ENCODE measurements around the gene PHEX.

PHEX gene

DNA sequence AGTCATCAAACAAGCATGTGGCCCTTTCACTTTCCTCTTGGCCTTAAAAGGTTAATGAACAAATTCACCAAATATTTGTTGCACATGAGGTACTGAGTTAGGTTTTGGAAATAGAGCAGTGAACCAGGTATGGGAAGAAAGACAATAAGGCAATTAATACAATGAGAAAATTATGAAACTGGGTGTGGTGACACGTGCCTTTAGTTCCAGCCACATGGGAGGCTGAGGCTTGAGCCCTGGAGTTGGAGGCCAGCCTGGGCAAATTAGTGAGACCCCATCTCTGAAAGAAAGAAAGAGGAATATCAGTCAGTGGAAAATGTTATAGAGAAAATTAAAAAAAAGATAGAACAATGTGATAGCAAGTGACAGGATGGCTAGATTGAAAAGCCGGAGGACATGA, 8.1 kb downstream of the PHEX start:
- no peak for DNase-seq (ENCODE audit: low spot score)

DNA sequence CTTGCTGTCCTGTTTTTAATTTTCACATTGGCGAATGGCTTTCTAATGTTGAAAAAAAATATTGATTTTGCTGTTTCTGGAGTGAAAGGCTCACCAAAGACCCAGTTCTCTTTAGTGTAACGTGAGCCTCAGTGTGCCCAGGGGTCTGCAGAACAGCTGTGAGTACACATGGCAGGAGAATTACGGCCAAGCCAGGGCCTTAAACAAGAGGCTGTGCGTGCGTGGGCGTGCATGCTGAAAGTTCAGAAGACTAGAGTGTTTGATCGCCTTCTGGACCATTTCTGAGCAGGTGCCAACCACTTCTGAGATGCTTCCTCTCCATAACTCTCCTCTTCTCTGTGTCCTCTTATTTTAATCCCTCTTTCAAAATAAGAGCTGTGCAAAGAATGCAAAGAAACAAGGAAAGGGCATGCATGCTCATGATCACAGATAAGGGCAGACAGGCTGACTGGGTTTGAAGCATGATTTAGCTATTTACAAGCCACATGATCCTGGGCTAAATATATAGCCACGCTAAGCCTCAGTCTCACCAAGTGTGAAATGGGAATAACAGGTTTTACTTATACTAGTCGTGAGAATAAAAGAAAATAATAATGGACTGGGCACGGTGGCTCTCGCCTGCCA, 9.9 kb downstream of the PHEX start:
- DNase-seq (ENCODE audit: low spot score), result no peak

DNA sequence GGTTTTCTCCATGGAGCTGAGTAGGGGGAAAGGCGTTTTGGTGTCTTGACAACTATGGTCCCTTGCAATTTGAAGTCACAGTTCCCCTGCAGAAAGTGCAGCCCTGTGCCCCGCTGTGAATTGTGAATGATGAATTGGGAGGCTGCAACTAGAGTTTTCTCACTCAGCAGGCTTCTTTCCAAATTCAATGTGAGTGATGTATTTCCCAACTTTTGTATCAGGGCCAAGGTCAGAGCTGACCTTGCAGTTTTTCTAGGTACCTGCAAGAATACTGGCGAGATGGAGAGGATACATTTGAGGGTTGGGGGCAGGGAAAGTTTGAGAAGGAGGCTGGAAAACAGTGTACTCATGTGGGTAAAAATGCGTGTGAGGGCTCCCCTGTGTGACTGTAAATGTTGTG, 11.7 kb downstream of the PHEX start:
- no peak for DNase-seq (ENCODE audit: low spot score)

DNA sequence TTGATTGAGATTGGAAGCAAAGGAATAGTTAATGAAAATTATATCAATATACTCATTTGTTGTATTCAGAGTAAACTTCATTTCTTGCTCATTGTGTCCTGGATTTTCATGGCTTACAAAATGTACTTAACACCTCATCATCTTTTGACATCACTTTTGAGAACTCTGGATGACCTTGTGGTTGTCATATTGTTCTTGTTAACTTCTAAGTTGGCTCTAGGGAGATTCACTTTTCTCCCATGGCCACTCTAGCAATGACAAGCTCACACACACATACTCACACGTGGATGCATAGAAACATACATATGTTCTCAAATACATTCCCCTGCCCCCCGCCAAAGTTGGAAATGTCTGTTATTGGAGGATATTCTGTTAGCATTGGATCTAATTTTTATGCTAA, 15.3 kb downstream of the PHEX start:
- DNase-seq (ENCODE audit: low spot score), result no peak

DNA sequence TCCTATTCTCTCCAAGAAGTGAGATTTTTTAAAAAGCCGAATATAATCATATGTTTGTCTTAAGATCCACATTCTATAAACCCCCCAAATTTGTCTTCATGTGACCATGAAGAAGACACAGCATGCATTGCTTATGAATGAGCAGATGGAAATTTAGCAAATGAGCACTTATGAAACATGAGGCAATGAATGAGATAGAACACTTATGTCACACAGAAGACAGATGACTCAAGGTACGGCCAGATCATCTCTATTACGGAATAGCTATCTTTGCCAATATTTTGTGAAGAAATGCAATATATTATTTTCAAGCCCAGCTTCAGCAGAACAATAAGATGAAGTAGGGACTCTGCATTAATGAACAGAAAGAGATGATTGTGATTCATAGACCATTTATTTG, 21.4 kb downstream of the PHEX start:
- no peak for DNase-seq (ENCODE audit: low spot score)

DNA sequence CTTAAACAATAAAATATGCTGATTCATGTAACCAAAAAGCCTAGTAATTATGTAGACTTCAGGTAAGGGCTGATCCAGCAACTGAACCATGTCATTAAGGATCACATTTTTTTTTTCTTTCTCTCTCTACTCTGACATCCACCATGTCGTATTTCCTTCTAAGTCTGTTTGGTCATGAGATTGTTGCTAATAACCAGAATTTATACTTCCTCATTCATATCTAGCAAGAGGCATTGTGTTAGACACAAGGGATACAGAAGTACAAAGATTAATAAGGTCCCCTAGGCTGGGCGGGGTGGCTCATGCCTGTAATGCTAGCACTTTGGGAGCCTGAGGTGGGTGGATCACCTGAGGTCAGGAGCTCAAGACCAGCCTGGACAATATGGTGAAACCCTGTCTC, 24.1 kb downstream of the PHEX start:
- no peak for DNase-seq (ENCODE audit: low spot score)

DNA sequence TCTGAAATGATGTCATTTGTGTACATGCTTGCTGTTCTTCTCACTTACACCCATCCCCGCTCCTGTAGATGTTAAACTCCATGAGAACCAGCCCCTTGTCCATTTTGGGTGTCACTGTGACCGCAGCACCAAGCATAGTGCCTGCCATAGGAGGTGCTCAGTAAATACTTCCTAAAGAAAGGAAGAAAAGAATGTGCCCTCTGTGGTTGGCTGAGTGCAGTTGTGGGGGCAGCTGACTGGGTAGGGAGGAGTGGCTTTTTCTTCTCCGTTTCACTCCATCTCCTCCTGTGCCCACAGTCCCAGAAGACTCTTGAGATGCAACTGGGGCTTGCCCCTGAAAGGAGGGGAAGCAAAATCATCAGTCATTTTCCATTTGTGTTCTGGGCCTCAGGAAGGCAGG, 25.5 kb downstream of the PHEX start:
- DNase-seq (ENCODE audit: low spot score), result no peak

DNA sequence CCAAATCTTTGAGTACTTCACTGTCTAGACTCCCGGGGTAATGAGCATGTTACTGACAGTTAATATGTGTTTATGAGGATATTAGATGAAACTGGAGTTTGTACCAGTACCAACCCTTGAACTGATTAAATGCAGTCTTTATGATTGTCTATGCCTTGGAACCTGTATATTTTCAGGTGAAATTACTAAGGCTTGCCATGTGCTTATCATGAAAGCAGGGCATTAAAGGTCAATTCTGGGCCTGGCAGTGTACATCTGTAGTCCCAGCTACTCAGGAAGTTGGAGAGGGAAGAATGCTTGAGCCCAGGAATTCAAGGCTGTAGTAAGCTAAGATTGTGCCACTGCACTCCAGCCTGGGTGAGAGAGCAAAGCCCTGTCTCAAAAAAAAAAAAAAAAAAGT, 27.6 kb downstream of the PHEX start:
- DNase-seq (ENCODE audit: low spot score), result no peak

DNA sequence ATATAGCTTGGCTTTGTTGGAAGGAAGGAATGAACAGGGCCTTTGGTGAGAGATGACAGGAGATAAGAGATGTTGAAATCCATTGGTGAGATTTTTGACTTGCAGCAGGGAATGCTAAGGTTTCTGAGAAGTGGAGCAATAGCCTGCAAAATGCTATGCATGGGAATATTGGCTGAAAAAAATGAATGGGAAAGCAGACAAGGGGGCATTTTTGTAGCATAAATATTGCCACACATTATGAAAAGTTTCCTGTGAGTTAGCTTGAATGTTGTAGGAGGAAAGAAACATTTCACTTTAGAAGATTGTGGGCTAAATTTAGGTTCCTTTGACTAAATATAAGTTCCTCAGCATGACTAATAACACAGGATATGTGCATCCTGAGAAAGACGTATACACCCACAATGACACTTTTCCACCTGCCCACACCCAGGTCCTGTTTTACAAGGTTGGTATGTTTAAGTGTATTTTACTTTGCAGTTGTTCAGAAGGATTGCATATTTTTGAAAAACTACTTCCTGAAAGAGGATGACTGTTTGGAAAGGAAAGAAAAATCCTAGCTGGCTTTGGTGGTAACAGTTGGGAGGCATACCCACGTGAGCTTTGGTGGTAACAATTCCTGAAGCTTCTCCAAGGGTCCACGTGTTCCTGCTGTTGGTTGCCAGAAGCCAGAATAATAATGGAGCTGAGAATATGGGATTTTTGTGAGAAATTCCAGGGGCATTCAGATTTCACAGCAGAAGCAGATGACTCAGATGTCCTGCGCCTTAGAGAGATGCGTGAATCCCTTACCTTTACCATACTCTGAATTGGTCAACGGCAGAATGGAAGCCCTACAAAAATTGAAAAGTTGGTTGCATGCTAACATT, 28.5 kb downstream of the PHEX start:
- no peak for DNase-seq (ENCODE audit: low spot score)

DNA sequence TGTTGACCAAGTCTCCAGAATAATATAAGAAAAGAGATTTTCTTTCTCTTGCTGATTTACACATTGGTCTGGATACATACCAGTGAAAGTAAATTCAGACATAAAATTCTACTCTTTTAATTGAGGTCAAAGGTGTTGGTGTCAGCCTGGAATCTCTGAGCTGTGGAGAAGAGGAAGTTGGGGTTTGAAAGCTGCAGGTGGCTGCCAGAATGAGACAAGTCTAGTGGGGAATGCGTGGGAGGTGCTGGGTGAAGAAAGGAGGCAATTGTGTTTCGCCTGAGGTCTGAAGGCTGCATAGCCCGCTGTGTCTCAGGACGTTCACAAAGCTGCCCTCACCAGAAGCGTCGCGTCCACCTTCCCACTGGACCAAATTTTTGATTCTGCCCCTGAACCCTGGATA, 31.2 kb downstream of the PHEX start:
- no peak for DNase-seq (ENCODE audit: low spot score)

DNA sequence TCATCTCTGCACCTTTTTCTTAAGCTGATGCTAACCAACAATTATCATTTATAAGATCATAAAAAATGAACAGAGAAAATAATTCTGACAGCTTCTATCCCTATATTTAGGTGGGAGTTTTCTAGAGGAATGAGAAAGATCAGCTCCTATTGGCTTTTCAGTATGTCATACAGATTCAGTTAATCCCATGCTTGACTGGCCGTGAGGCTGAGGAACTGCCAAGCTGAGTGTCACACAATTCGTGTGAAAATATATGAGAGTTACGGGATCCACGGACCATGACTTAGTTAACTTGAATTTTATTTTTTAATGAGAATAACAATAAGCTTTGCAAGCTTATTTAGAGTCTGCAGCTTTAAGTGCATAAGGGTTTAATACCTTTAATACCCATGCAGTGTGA, 37.5 kb downstream of the PHEX start:
- DNase-seq (ENCODE audit: low spot score), result peak; percentile 0

DNA sequence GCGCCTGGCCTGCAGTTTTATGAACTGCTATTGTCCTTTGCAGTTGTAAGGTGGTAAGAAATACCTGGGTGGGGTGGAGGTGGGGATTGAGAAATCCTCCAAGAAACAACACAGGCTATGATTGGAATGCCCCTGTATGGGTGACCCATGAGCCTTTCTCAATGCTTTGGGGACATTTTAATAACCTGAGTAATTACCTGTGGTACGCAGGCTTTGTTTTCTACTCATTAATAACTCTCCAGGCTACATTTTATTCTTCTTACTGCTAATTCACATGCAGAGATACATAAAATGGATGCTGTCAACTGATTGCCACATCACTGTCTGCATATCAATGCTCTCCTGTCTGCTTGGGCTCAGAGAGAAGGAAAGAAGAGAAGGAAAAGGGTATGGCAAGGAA, 41.8 kb downstream of the PHEX start:
- DNase-seq (ENCODE audit: low spot score), result no peak

DNA sequence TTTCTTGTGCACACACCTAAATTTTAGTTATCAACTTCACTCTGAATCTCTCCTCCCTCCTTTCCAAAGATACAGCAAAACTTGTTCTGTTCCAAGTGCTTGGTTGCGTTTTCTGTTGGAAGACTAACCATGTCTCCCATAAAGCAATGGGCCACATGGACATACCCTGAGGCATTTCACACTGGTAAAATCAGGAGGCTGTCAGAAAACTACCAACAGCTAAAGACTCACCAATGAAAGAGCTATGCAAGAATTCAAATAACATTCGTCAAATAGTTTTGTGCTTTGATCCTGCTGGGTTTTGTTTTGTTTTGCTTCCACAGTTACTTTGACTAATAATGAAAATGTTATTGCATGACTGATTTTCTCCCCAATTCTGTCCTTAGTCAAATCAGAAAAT, 46.0 kb downstream of the PHEX start:
- no peak for DNase-seq (ENCODE audit: low spot score)

DNA sequence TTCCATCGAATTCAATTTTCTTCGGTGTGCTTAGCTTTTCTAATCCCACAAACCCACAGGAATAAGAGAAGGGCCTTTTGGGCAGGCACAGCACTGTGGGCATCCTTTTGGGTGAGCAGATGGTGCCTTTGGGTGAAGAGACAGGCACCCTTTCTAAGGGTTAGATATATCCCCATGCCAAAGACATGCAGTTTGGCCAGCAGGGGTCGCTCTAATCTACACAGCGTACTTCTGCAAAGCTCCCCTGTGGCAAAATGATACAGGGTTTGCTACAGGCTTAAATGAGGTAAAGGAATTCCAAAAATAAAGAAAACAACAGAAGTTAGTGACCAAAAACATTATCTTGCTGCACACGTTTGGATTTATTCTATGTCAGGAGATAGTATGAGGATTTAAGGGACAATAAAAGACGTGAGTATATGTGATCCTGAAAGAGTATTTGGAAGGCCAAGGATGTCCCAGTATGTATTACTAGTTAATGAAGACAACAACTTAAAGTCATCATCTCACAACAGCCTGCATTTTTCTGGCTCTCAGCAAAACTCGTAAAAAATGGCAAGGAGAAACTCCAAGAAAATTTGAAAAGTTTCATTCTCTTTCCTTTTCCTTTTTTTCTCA, 49.5 kb downstream of the PHEX start:
- peak; percentile 13 for DNase-seq (ENCODE audit: low spot score)

DNA sequence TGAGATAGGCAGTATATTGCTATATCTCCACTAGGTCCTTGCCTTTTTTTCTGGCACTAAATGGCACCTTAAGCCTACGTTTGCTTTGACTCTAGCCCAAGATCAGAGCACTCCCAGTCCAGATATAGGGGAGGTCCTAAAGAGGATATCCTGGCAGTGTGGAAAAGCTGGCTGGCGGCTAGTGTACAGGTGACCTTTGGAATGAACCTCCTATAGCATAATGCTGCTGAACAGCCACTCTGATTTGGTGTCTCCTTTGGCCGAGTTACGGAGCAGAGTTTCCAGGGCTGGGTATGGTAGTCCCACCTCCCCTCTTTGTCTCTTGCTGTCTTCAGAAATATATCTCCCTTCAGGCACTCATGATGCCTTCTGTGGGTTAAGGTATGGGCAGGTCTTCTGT, 53.9 kb downstream of the PHEX start:
- no peak for DNase-seq (ENCODE audit: low spot score)

DNA sequence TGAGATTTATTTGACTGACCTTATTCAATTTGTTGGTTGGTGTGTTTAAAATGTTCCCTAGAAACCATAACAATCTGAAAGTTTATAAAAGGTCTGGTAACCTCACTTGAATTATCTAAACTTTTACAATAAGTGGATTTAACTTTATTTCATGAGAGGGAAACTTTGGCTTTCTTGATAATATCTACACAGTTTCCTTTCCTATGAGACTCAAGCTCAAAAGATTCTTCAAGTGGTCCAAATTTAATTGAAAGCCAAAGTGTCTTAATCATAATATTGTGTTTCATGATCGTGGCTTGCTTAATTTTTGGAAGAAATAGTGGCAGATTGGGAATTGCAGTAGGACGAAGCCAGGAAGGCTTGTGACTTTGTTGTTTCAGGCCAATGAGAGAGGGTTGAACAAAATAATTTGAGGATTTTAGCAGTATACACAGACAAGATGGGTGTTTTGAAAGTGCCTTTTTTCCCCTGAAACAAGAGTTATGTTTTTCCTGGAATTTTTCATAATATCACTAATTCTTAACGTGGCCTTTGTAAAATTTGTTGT, 55.0 kb downstream of the PHEX start:
- no peak for DNase-seq (ENCODE audit: low spot score)

DNA sequence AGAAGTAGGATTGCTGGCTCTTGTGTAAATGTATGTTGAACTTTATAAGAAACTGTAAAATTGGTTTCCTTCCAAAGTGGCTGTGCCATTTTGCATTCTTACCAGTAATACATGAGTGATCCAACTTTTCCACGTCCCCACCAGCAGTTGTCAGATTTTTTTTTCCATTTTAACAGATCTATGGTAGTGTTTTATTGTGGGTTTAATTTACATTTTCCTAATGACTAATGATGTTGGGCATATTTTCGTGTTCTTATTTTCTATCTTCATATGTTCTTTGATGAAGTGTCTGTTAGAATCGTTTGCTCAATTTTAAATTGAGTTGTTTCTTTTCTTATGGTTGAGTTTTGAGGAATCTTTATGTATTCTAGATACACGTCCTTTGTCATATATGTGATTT, 56.2 kb downstream of the PHEX start:
- DNase-seq (ENCODE audit: low spot score), result no peak

DNA sequence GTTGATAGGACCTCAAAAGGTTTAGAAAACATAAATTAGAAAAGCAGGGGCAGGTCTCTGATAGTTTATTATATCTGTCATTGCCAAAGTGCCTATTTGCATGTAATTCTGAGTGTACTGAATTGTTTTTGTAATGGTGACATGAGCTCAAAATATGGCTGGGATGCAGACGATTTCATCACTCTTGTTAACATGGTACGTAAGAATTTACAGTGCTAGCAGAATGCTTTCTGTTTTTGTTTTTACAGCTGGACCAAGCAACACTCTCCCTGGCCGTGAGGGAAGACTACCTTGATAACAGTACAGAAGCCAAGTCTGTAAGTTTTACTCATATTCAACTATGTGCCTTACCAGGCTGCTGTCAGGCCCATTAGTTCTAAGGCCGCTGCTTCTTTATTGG, 58.1 kb downstream of the PHEX start:
- no peak for DNase-seq (ENCODE audit: low spot score)

DNA sequence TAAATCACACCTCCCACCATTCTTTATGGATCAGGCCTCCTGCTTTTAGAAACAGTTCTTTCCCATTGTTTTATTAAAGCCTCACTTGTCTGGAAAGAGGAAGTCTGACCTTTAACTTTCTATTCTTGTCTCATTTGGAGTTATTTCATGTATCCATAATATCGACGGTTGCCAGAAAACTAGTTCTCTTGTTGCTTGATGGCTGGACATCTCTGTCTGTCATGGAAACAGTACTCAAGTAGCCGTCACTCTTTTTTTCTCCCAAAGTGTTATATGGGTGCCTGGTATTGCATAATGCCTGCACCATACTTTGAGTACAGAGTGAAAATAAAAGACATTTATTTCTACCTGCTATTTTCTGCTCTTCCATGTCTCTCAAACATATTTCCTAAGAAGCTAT, 61.4 kb downstream of the PHEX start:
- no peak for DNase-seq (ENCODE audit: low spot score)

DNA sequence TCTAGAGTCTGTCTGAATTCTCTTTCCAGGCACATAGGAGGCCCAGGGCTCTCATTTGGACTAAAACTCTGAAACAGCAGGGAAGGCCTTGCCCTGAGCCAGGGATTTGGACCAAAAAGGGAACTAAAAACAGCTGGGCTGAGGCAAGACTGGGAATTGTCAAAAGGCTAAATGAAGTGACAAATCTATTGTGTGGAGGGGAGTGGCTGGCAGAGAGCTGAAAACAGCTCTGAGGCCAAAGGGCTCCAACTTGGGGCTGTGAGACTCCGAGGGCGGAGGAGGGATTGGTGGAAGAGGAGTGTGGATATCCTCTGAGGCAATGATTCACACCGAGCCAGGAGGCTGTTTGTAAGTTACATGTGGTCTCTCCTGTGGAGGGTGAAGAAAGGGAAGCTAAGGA, 63.2 kb downstream of the PHEX start:
- DNase-seq (ENCODE audit: low spot score), result no peak

DNA sequence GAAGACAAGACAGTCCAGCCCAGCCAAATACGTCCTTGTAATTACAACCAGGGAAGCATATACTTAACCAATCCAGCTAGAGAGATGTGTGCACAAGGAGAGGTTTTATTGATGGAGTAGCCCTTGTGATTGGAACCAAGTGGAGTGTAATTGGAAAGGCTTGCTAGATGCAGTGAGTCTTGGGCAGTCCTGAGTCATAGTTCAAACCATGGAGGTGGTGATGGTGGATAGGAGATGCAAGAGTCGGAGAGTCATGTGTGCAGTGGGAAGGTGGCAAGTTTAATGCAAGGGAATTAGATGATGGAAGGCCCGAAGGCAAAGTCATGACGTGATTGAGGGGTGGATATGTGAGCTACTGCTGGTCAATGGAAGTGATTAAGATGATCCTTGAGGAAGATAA, 63.7 kb downstream of the PHEX start:
- DNase-seq (ENCODE audit: low spot score), result no peak

DNA sequence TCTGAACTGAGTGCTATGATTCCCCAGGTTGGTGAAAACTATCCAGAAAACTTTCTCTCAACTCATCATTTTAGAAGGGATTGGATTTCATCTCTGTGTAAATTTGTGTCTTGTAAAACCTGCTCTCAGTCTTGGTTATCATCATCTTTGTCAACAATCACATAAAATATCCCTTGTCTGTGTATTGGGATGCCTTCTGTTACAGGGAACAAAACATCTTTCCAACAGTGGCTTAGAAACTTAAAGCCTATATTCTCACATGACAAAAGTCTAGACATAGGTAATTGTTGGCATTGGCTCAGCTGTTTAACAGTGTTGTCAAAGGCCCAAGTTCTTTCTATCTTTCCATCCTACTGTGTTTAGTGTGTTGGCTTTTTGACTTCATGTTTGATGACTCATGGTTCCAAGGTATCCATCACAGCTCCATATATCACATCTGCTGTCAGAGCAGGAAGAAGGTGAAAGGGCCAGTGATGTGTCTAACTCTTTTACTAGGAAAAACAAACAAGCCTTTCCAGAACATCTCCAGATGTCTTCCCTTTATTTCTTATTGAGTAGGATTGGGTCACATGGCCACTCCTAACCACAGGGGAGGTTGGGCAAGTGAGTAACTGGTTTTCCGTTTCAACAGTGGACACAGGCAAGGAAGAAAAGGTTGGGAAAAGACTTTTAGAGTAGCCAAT, 65.0 kb downstream of the PHEX start:
- no peak for DNase-seq (ENCODE audit: low spot score)

DNA sequence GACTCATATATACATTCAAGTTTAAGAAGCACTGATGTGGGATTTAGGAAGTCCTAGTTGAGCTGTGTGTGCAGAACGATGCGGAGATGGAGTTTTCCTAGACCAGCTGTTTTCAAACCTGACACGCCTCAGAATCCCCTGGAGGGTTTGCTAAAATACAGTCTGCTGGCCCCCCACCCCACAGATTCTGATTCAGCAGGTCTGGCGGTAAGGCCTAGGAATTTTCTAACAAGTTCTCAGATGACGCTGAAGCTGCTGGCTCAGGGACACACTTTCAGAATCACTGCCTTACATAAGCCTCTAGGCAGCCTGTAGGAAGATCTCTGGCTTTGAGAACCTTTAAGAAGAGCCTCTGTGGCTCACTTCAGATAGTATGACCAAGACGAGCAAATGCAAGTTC, 73.1 kb downstream of the PHEX start:
- no peak for DNase-seq (ENCODE audit: low spot score)
